K562 (cell line): ENCODE measurements around the gene SPDEF. TPM values are rescaled to one million over a fixed set of nuclear protein-coding genes. Genes with fewer than 3 reads are reported as not detected.
A peak's percentile ranks its signal among the peaks of the same experiment; 100 is the strongest.

Source experiments
- ATAC-seq: fragments of 200-7000 bp; cut with Tn5 transposase; 3 replicates; pipeline ENCODE4 v1.9.1; 2020; ENCODE audit warnings: moderate library complexity
- BruUV-seq: library from RNA; stranded (reverse); fragments of 400-500 nt; replicated peaks from 2 replicates; lab custom pipeline; 2021; lab: Mats Ljungman, UMichigan
- CTCF ChIA-PET: fragments of 300-600 bp; formaldehyde crosslinking; extraction: SDS; loops from one replicate; lab custom pipeline; 2021; ENCODE audit warnings: low intra/inter-chr PET ratio; lab: Yijun Ruan, JAX
- POLR2A ChIA-PET: fragments of 300-600, 350-650 bp; sonication (Branson Sonifier 250); formaldehyde crosslinking; extraction: SDS; loops from one replicate; lab custom pipeline; 2021; ENCODE audit warnings: antibody characterized with exemption, inconsistent platforms; lab: Yijun Ruan, JAX
- DNase-seq, 4 experiments: peaks; one replicate each; pipeline versions ENCODE4 v3.0.0 to v3.0.0-alpha.2; 2011 to 2018; ENCODE audit warnings: low spot score in 3 of 4, mixed read lengths in 3 of 4; ENCODE audit errors: extremely low read depth in 1 of 4
- FAIRE-seq: peaks from 2 replicates; lab custom pipeline; 2011; peaks lifted over from hg19 to GRCh38; lab: Jason Lieb, UNC
- H2AFZ ChIP-seq: 2 replicates; pipeline ENCODE4 v1.6.0; 2011; ENCODE audit warnings: low read depth, low read length, control low read depth, inconsistent platforms
- H3K27ac ChIP-seq: fragments of 200-600 bp; 3 replicates; pipeline ENCODE4 v1.8.0; 2011; ENCODE audit warnings: low read depth, mild to moderate bottlenecking, control low read depth, inconsistent platforms, low read length, moderate library complexity, mixed read lengths; ENCODE audit errors: extremely low read depth
- H3K27me3 ChIP-seq, 2 experiments: fragments of 300-600 bp in 1 of 2; 2 replicates in 1 of 2; 3 replicates in 1 of 2; pipeline versions ENCODE4 v1.6.0 to v1.8.0; 2011; ENCODE audit warnings: inconsistent platforms in 2 of 2, low read length in 2 of 2, mild to moderate bottlenecking in 1 of 2, mixed read lengths in 1 of 2, moderate library complexity in 1 of 2; ENCODE audit not compliant: control insufficient read depth in 2 of 2, insufficient read depth in 2 of 2
- H3K36me3 ChIP-seq: fragments of 300-600 bp; 3 replicates; pipeline ENCODE4 v1.8.0; 2011; ENCODE audit warnings: mild to moderate bottlenecking, low read length, inconsistent platforms; ENCODE audit not compliant: control insufficient read depth, insufficient read depth
- H3K4me1 ChIP-seq, 2 experiments: fragments of 200-600 bp in 1 of 2; replicated peaks in 1 of 2; 2 replicates in 1 of 2; 3 replicates in 1 of 2; pipeline versions ENCODE4 v1.5.1 to v1.8.0; 2011; ENCODE audit warnings: inconsistent platforms in 2 of 2, low read length in 2 of 2, mild to moderate bottlenecking in 1 of 2, mixed read lengths in 1 of 2, moderate library complexity in 1 of 2; ENCODE audit not compliant: control insufficient read depth in 2 of 2, insufficient read depth in 2 of 2
- H3K4me2 ChIP-seq: 2 replicates; pipeline ENCODE4 v1.6.1; 2011; ENCODE audit warnings: low read length, control low read depth, inconsistent platforms, mixed read lengths; ENCODE audit not compliant: insufficient read depth
- H3K4me3 ChIP-seq: fragments of 200-600 bp; sonication (generic), shearing (Covaris generic); 2 replicates; pipeline ENCODE4 v1.5.1; 2016; ENCODE audit warnings: control low read depth, inconsistent platforms
- H3K79me2 ChIP-seq: fragments of 200-600 bp; 3 replicates; pipeline ENCODE4 v1.8.0; 2011; ENCODE audit warnings: low read length, inconsistent platforms; ENCODE audit not compliant: control insufficient read depth, insufficient read depth
- H3K9ac ChIP-seq, 2 experiments: 2 replicates each; pipeline versions ENCODE4 v1.6.0 to v1.6.1; 2011; ENCODE audit warnings: low read depth in 2 of 2, low read length in 2 of 2, control low read depth in 1 of 2, inconsistent platforms in 1 of 2, mild to moderate bottlenecking in 1 of 2, mixed read lengths in 1 of 2; ENCODE audit not compliant: insufficient read depth in 1 of 2
- H3K9me1 ChIP-seq: one replicate; pipeline ENCODE4 v1.6.0; 2011; ENCODE audit warnings: inconsistent platforms, mild to moderate bottlenecking, low read length, moderate library complexity; ENCODE audit not compliant: control insufficient read depth, insufficient read depth
- H3K9me3 ChIP-seq: replicated peaks from 2 replicates; pipeline ENCODE4 v1.5.1; 2011; ENCODE audit warnings: low read depth, low read length, inconsistent platforms; ENCODE audit not compliant: control insufficient read depth, insufficient read depth
- H4K20me1 ChIP-seq: replicated peaks from 2 replicates; pipeline ENCODE4 v1.6.1; 2011; ENCODE audit warnings: low read length, inconsistent platforms, mixed read lengths; ENCODE audit not compliant: control insufficient read depth, insufficient read depth
- JUND ChIP-seq, 2 experiments: IDR thresholded peaks; 2 replicates in 1 of 2; 3 replicates in 1 of 2; pipeline ENCODE4 v1.6.1; 2011; ENCODE audit warnings: borderline replicate concordance in 2 of 2, low read depth in 2 of 2, low read length in 2 of 2, improper control_type of control experiment in 1 of 2, missing biosample characterization in 1 of 2, missing genetic modification characterization in 1 of 2, missing genetic modification reagents in 1 of 2
- MYBL2 ChIP-seq, 2 experiments: fragments of 450-650 bp in 1 of 2; sonication (generic) in 1 of 2; formaldehyde crosslinking in 1 of 2; IDR thresholded peaks; 2 replicates each; pipeline versions ENCODE4 v1.6.1 to v1.8.1; 2017 to 2022; ENCODE audit warnings: borderline replicate concordance in 1 of 2, inconsistent platforms in 1 of 2, low read depth in 1 of 2, mild to moderate bottlenecking in 1 of 2, missing genetic modification reagents in 1 of 2, moderate library complexity in 1 of 2
- WGBS: fragments of 100-300 bp; shearing (Covaris generic); methylation state at CpG from one replicate; pipeline ENCODE4 v1.1.6; 2016; ENCODE audit warnings: low coverage, mixed read lengths; ENCODE audit not compliant: insufficient coverage; ENCODE audit errors: missing lambda C conversion rate; 5-methylcytosine and 5-hydroxymethylcytosine counted together
- in situ Hi-C: fragments of 300-500 bp; cut with MboI; formaldehyde crosslinking; loops from 4 replicates; pipeline ENCODE4 v1.15.0; 2018; ENCODE audit warnings: inconsistent platforms, mixed read lengths
- intact Hi-C: fragments of 100-400 bp; cut with micrococcal nuclease; formaldehyde crosslinking; loops from 2 replicates; pipeline ENCODE4 v1.14.2; 2022
- polyA plus RNA-seq, 8 experiments: library from polyadenylated mRNA; depleted of rRNA in 4 of 8; stranded (reverse) in 5 of 8; unstranded in 3 of 8; fragments of >200 nt; fragmentation: Nextera tagmentation in 2 of 8; fragmentation: Illumina TruSeq in 1 of 8; extraction: Ambion mirVana in 2 of 8; extraction: Trizol in 1 of 8; gene quantifications; 2 replicates each; pipeline versions ENCODE4 v1.2.1 to v1.2.3, GENCODE V29; 2011 to 2014; ENCODE audit warnings: inconsistent platforms in 1 of 8, missing spikeins in 1 of 8
- total RNA-seq, 7 experiments: library from RNA; depleted of rRNA in 6 of 7; stranded (reverse); fragments of >200 nt in 6 of 7; fragmentation: Illumina TruSeq in 2 of 7; extraction: Trizol in 2 of 7; gene quantifications; 2 replicates each; pipeline versions ENCODE4 v1.2.1 to v1.2.3, GENCODE V29; 2011 to 2021; ENCODE audit warnings: low replicate concordance in 1 of 7
- TF ChIP-seq, protein P1 (sequence below): sonication (generic); formaldehyde crosslinking; IDR thresholded peaks from 2 replicates; pipeline ENCODE4 v1.9.0; 2022; ENCODE audit warnings: mild to moderate bottlenecking, missing genetic modification reagents
- TF ChIP-seq, protein P2 (sequence below): fragments of 450-650 bp; formaldehyde crosslinking; IDR thresholded peaks from 2 replicates; pipeline ENCODE4 v1.4.0; 2020; ENCODE audit warnings: mild to moderate bottlenecking, moderate library complexity

Gene SPDEF
- total and polyA plus RNA-seq, 9 of the 15 experiments (the other 6 are each of a cell fraction or from before 2014, with no cell fraction given): 0.04 to 0.12 (median 0.11) TPM; not detected in 5

- 57% methylated on average over 10 of the region's 13 CpGs for whole genome bisulfite sequencing
- TF ChIP-seq, protein P1, sequence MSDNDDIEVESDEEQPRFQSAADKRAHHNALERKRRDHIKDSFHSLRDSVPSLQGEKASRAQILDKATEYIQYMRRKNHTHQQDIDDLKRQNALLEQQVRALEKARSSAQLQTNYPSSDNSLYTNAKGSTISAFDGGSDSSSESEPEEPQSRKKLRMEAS (CRISPR knock-in tag): 0 out of 2 replicates have a peak, but pooled peaks have one; percentile 31
- TF ChIP-seq JUND (IDR thresholded peaks at IDR 0.05; ENCODE audit: borderline replicate concordance, low read depth, low read length) (no peak), JUND (tag; IDR thresholded peaks at IDR 0.05; ENCODE audit: borderline replicate concordance, low read depth, low read length) (no peak), MYBL2 (IDR thresholded peaks at IDR 0.05; ENCODE audit: low read depth) (no peak), MYBL2 (CRISPR knock-in tag; IDR thresholded peaks at IDR 0.05; ENCODE audit: borderline replicate concordance) (no peak)
- TF ChIP-seq, protein P2, sequence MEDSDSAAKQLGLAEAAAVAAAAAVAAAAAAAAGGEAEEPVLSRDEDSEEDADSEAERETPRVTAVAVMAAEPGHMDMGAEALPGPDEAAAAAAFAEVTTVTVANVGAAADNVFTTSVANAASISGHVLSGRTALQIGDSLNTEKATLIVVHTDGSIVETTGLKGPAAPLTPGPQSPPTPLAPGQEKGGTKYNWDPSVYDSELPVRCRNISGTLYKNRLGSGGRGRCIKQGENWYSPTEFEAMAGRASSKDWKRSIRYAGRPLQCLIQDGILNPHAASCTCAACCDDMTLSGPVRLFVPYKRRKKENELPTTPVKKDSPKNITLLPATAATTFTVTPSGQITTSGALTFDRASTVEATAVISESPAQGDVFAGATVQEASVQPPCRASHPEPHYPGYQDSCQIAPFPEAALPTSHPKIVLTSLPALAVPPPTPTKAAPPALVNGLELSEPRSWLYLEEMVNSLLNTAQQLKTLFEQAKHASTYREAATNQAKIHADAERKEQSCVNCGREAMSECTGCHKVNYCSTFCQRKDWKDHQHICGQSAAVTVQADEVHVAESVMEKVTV (CRISPR knock-in tag): no peak
- Histone ChIP-seq H2AFZ (no peak overlapping the region), H3K27me3 (no peaks in the 10 kb centered on the region), H4K20me1 (no peaks in the 10 kb centered on the region), H3K9ac (peak overlapping the region in 1 of 2 experiments; percentile 22; a peak in 2 of 4 replicates), H3K27ac (no peak overlapping the region), H3K9me3 (no peaks in the 10 kb centered on the region), H3K9me1 (peaks cover 4% of the 10 kb centered on the region), H3K36me3 (no peaks in the 10 kb centered on the region), H3K79me2 (no peaks in the 10 kb centered on the region), H3K4me1 (peaks cover 20 to 46% of the 10 kb centered on the region in 2 experiments; a peak in 4 of 5 replicates), H3K4me2 (no peak overlapping the region), H3K4me3 (no peak overlapping the region)
- intact Hi-C loops (no loop called here), in situ Hi-C loops (no loop called here)
- FAIRE-seq (no peak), DNase-seq (no peak), ATAC-seq (no peak)
- CTCF ChIA-PET: no interaction called here
- BruUV-seq: no TSS peak
- POLR2A ChIA-PET: interaction anchor here (0.5 to 1.6 kb wide), 4 partner anchors 9 to 56 kb away, joined by 3 to 5 read pairs (median 4); no protein-coding TSS in a partner anchor
Observed at GRCh38 chr6:34515473-34516387, 40.4 kb downstream of the SPDEF start.
